Measurements from ENCODE around the gene NSD1. TPM values are rescaled to one million over a fixed set of nuclear protein-coding genes. Genes with fewer than 3 reads are reported as not detected.

Gene NSD1
- polyA plus RNA-seq, 1 donor from 2014 or later = 12.8 TPM

DNA sequence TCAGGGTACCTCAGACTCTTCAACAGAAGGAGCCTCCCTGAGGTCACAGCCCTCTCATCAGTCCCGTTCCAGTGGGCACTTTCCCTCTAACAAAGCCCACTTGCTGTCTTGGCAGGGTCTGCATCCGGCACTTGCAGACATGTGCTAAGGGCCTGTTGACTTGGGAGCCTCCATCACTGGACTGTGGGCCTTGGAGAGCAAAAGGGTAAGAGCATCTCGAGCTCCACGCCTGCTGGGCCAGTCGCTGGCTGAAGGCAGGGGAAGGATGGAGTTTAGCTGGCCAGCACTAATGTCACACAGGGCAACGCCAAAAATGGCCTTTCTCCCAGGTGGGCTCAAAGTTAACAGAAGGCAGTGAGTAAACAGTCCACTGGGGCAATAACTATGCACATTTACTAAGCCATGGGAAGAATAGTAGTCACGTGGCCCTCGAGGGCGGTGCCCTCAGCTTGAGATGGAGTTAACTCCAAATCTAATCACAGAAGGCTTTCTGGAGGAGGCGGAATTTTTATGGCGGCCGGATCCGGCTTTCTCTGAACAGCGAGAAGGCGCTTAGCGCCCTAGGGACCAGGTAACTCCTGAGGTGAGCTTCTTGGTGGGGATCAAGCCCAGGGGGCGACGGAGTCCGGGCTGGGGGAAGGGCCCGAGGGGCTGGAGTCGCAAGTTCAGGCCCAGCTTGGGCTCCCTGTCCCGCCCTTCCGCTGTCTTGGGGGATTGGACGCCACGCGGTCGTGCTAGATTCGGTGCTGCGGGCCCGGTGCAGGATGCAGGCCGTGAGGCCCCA, 2.0 kb upstream of the NSD1 start:
- no peak overlapping the region for H3K9ac ChIP-seq (ENCODE audit: low read length)
- no peaks in the 10 kb centered on the region for H3K9me3 ChIP-seq (ENCODE audit: low read length)
- peaks cover 4% of the 10 kb centered on the region for H3K79me2 ChIP-seq (replicated peaks; ENCODE audit: insufficient read depth, low read length)
- TF ChIP-seq SMC3 (conservative IDR thresholded peaks at IDR 0.05; ENCODE audit: poor library complexity) (no peak), TAF1 (IDR thresholded peaks at IDR 0.05; ENCODE audit: low read depth) (no peak), EP300 (conservative IDR thresholded peaks at IDR 0.05; ENCODE audit: poor library complexity, severe bottlenecking) (no peak), POLR2AphosphoS5 (IDR thresholded peaks at IDR 0.05) (no peak), EZH2 (IDR thresholded peaks at IDR 0.05; ENCODE audit: borderline replicate concordance, insufficient read depth, low read length, poor library complexity, severe bottlenecking) (no peak), MXI1 (conservative IDR thresholded peaks at IDR 0.05; ENCODE audit: poor library complexity, severe bottlenecking) (no peak), RAD21 (conservative IDR thresholded peaks at IDR 0.05) (no peak)
- TF ChIP-seq, protein P1, sequence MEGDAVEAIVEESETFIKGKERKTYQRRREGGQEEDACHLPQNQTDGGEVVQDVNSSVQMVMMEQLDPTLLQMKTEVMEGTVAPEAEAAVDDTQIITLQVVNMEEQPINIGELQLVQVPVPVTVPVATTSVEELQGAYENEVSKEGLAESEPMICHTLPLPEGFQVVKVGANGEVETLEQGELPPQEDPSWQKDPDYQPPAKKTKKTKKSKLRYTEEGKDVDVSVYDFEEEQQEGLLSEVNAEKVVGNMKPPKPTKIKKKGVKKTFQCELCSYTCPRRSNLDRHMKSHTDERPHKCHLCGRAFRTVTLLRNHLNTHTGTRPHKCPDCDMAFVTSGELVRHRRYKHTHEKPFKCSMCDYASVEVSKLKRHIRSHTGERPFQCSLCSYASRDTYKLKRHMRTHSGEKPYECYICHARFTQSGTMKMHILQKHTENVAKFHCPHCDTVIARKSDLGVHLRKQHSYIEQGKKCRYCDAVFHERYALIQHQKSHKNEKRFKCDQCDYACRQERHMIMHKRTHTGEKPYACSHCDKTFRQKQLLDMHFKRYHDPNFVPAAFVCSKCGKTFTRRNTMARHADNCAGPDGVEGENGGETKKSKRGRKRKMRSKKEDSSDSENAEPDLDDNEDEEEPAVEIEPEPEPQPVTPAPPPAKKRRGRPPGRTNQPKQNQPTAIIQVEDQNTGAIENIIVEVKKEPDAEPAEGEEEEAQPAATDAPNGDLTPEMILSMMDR (IDR thresholded peaks at IDR 0.05; ENCODE audit: poor library complexity, severe bottlenecking) = no peak
- TF ChIP-seq, protein P2, sequence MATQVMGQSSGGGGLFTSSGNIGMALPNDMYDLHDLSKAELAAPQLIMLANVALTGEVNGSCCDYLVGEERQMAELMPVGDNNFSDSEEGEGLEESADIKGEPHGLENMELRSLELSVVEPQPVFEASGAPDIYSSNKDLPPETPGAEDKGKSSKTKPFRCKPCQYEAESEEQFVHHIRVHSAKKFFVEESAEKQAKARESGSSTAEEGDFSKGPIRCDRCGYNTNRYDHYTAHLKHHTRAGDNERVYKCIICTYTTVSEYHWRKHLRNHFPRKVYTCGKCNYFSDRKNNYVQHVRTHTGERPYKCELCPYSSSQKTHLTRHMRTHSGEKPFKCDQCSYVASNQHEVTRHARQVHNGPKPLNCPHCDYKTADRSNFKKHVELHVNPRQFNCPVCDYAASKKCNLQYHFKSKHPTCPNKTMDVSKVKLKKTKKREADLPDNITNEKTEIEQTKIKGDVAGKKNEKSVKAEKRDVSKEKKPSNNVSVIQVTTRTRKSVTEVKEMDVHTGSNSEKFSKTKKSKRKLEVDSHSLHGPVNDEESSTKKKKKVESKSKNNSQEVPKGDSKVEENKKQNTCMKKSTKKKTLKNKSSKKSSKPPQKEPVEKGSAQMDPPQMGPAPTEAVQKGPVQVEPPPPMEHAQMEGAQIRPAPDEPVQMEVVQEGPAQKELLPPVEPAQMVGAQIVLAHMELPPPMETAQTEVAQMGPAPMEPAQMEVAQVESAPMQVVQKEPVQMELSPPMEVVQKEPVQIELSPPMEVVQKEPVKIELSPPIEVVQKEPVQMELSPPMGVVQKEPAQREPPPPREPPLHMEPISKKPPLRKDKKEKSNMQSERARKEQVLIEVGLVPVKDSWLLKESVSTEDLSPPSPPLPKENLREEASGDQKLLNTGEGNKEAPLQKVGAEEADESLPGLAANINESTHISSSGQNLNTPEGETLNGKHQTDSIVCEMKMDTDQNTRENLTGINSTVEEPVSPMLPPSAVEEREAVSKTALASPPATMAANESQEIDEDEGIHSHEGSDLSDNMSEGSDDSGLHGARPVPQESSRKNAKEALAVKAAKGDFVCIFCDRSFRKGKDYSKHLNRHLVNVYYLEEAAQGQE (IDR thresholded peaks at IDR 0.05; ENCODE audit: borderline replicate concordance) = no peak
- H3K4me3 ChIP-seq (ENCODE audit: low read length) = no peak overlapping the region
- H3K36me3 ChIP-seq (ENCODE audit: insufficient read depth, low read length) = no peaks in the 10 kb centered on the region
- H4K20me1 ChIP-seq (ENCODE audit: insufficient read depth) = no peaks in the 10 kb centered on the region
- H3K27ac ChIP-seq (ENCODE audit: low read length) = no peak overlapping the region
- H3F3A ChIP-seq (ENCODE audit: insufficient read depth, low read length, poor library complexity, severe bottlenecking) = no peaks in the 10 kb centered on the region
- H3K9me2 ChIP-seq (ENCODE audit: insufficient read depth, low read length) = no peaks in the 10 kb centered on the region
- no peak overlapping the region for H3K4me2 ChIP-seq (ENCODE audit: low read length)
- H3K27me3 ChIP-seq (ENCODE audit: insufficient read depth, low read depth, low read length) = no peaks in the 10 kb centered on the region
- no peak overlapping the region for H2AFZ ChIP-seq (ENCODE audit: low read depth, low read length)

DNA sequence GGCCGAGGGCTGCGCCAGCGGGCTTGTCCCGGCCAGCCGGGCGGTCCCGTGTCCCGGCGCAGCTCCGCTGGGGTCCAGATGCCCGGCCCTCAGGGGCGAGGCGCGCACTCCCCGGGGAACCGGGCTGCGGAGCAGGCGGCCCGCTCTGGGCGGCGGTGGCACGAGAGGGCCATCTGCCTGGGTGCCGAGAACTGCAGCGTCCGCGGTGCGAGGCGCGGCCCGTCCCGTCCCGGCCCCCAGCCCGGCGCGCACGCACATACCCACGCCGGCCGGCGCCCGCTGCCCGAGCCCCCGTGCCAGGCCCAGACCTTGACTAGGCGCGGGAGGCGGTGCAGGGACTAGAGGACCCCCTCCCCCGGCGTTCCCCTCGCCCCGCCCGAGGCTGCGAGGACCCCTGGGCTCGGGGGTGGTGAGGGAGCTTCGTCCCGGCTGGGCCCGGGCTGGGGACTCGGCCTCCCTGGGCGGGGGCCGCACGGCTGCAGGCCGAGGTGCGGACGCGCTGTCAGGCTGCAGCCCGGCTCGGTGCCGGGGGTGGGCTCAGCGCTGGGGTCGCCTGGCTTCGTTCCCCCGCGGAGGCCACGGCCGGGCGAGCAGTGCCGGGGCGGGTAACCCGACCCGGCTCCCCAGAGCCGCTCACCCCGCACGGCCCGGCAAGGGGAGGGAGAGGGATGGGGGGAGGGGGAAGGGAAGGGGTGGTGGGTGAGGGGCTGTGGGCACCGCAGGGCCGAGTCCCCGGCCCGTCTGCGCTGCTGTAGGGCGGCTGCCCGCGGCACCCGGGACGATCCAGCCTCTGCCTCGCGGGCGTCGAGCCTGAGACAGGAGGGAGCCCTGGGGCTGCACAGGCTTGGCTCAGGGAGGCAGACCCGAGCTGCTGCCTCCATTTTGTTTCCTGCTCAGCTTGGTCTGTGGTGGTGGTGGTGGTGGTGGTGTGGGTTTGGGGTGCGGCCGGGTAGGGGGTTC, 1.2 kb upstream of the NSD1 start:
- TF ChIP-seq SMC3 (conservative IDR thresholded peaks at IDR 0.05; ENCODE audit: poor library complexity) (no peak), RAD21 (conservative IDR thresholded peaks at IDR 0.05) (no peak), POLR2AphosphoS5 (IDR thresholded peaks at IDR 0.05) (no peak), EZH2 (IDR thresholded peaks at IDR 0.05; ENCODE audit: borderline replicate concordance, insufficient read depth, low read length, poor library complexity, severe bottlenecking) (no peak)
- TF ChIP-seq, protein P1 (IDR thresholded peaks at IDR 0.05; ENCODE audit: poor library complexity, severe bottlenecking) = no peak
- TF ChIP-seq, protein P2 (IDR thresholded peaks at IDR 0.05; ENCODE audit: borderline replicate concordance) = no peak
- H3K9ac ChIP-seq (ENCODE audit: low read length) = peak overlapping the region; percentile 36
- H3K4me3 ChIP-seq (ENCODE audit: low read length) = peak overlapping the region; percentile 33

More for the DNA sequence above, 1.2 kb upstream of the NSD1 start:
- H3K9me2 ChIP-seq (ENCODE audit: insufficient read depth, low read length) = no peaks in the 10 kb centered on the region
- no peaks in the 10 kb centered on the region for H3K27me3 ChIP-seq (ENCODE audit: insufficient read depth, low read depth, low read length)
- H3K36me3 ChIP-seq (ENCODE audit: insufficient read depth, low read length) = no peaks in the 10 kb centered on the region
- no peaks in the 10 kb centered on the region for H4K20me1 ChIP-seq (ENCODE audit: insufficient read depth)
- peak overlapping the region; percentile 60 for H2AFZ ChIP-seq (ENCODE audit: low read depth, low read length)
- peaks cover 13% of the 10 kb centered on the region for H3K79me2 ChIP-seq (replicated peaks; ENCODE audit: insufficient read depth, low read length)
- H3F3A ChIP-seq (ENCODE audit: insufficient read depth, low read length, poor library complexity, severe bottlenecking) = no peaks in the 10 kb centered on the region
- H3K9me3 ChIP-seq (ENCODE audit: low read length) = no peaks in the 10 kb centered on the region
- no peak overlapping the region for H3K27ac ChIP-seq (ENCODE audit: low read length)
- H3K4me2 ChIP-seq (ENCODE audit: low read length) = no peak overlapping the region

Measured in neural cell (in vitro differentiated cells).